Measurements from ENCODE around the gene SCN11A. TPM values are rescaled to one million over a fixed set of nuclear protein-coding genes. Genes with fewer than 3 reads are reported as not detected.

Gene SCN11A
- total RNA-seq: under 1 TPM; 0.05 to 0.61 TPM

GRCh38 chr3:39051649-39052561, at the start of gene SCN11A, which contains the start of gene WDR48:
TSS of gene SCN11A (minus strand) at chr3:39051944. CDS start at chr3:38950362, 101,582 bp downstream.
TSS of gene WDR48 (plus strand) at chr3:39052016. CDS start at chr3:39052026, 10 bp downstream.
- intact Hi-C loops (cut with DNase I): no loop called here
- Histone ChIP-seq H3K4me3 (peak within 1 kb of the TSS; percentile 97), H3K9ac (ENCODE audit: low read depth in 2 of 2, low read length in 2 of 2) (peak within 1 kb of the TSS; percentile 77 to 87), H3K27me3 (no peaks in the 10 kb centered on the region), H3K9me3 (no peaks in the 10 kb centered on the region), H3K36me3 (no peaks in the 10 kb centered on the region), H3K27ac (peak within 1 kb of the TSS; percentile 81), H3K4me1 (no peaks in the 10 kb centered on the region)
- no peak for TF ChIP-seq CTCF (IDR thresholded peaks at IDR 0.05)
- peak; percentile 96 for DNase-seq

GRCh38 chr3:39101022-39101689, 49.4 kb upstream of the SCN11A start:
- no peaks in the 10 kb centered on the region for H3K27me3 ChIP-seq
- peak; percentile 58 for TF ChIP-seq CTCF (IDR thresholded peaks at IDR 0.05)
- H3K36me3 ChIP-seq: peaks cover 5% of the 10 kb centered on the region
- no peak overlapping the region for H3K27ac ChIP-seq
- peak; percentile 39 for DNase-seq
- no peak overlapping the region for H3K9ac ChIP-seq (ENCODE audit: low read depth in 2 of 2, low read length in 2 of 2)
- H3K4me3 ChIP-seq: no peak overlapping the region
- intact Hi-C loops (cut with DNase I): loop anchor here (5.0 kb wide), 1 partner anchor 191 kb away; no protein-coding TSS in a partner anchor
- H3K4me1 ChIP-seq: no peaks in the 10 kb centered on the region
- H3K9me3 ChIP-seq: no peaks in the 10 kb centered on the region

GRCh38 chr3:39100500-39100886, 48.7 kb upstream of the SCN11A start:
- no peak overlapping the region for H3K4me3 ChIP-seq
- DNase-seq: no peak
- no peak overlapping the region for H3K27ac ChIP-seq
- peaks cover 7% of the 10 kb centered on the region for H3K36me3 ChIP-seq
- H3K9me3 ChIP-seq: no peaks in the 10 kb centered on the region
- TF ChIP-seq CTCF (IDR thresholded peaks at IDR 0.05): no peak
- no peak overlapping the region for H3K9ac ChIP-seq (ENCODE audit: low read depth in 2 of 2, low read length in 2 of 2)
- no peaks in the 10 kb centered on the region for H3K4me1 ChIP-seq
- intact Hi-C loops (cut with DNase I): loop anchor here (5.0 kb wide), 1 partner anchor 192 kb away; no protein-coding TSS in a partner anchor
- H3K27me3 ChIP-seq: no peaks in the 10 kb centered on the region

- intact Hi-C loops (cut with DNase I): loop anchor here (5.0 kb wide), 1 partner anchor 192 kb away; no protein-coding TSS in a partner anchor
- DNase-seq: no peak
Observed at GRCh38 chr3:39099738-39100499, 48.2 kb upstream of the SCN11A start.

More at GRCh38 chr3:39099738-39100499, 48.2 kb upstream of the SCN11A start:
- Histone ChIP-seq H3K27ac (no peak overlapping the region), H3K9me3 (no peaks in the 10 kb centered on the region), H3K4me1 (no peaks in the 10 kb centered on the region), H3K4me3 (no peak overlapping the region), H3K9ac (ENCODE audit: low read depth in 2 of 2, low read length in 2 of 2) (no peak overlapping the region), H3K36me3 (peaks cover 13% of the 10 kb centered on the region), H3K27me3 (no peaks in the 10 kb centered on the region)
- no peak for TF ChIP-seq CTCF (IDR thresholded peaks at IDR 0.05)

Measured in colonic mucosa (tissue), 4 donors.